HAP-1 (cell line): ENCODE data around the gene DCLRE1B.
"Not testable (repeated sequence)": the region's sequence is repeated elsewhere in the genome, so short reads cannot be mapped to it uniquely, and the experiment has no call there.

Experiments
- DNase-seq, 2 experiments: peaks; one replicate each; pipeline ENCODE4 v3.0.0-alpha.2; 2016 to 2020; ENCODE audit warnings: low spot score in 2 of 2
- H3K27me3 ChIP-seq: fragments of 250-450 bp; sonication (Bioruptor Pico); 2 replicates; pipeline ENCODE4 v1.5.1; 2020; ENCODE audit warnings: low read depth, mild to moderate bottlenecking, moderate library complexity
- H3K36me3 ChIP-seq: fragments of 250-450 bp; sonication (Bioruptor Pico); replicated peaks from 2 replicates; pipeline ENCODE4 v1.5.1; 2020; ENCODE audit warnings: mild to moderate bottlenecking
- H3K4me1 ChIP-seq: fragments of 250-450 bp; sonication (Bioruptor Pico); 2 replicates; pipeline ENCODE4 v1.5.1; 2020; ENCODE audit warnings: mild to moderate bottlenecking
- H3K4me3 ChIP-seq: fragments of 250-450 bp; sonication (Bioruptor Pico); 2 replicates; pipeline ENCODE4 v1.5.1; 2020; ENCODE audit warnings: mild to moderate bottlenecking, moderate library complexity
- H3K9me3 ChIP-seq: fragments of 250-450 bp; sonication (Bioruptor Pico); 2 replicates; pipeline ENCODE4 v1.5.1; 2020; ENCODE audit warnings: mild to moderate bottlenecking, moderate library complexity
- in situ Hi-C: fragments of 300-500 bp; cut with MboI; formaldehyde crosslinking; loops from 3 replicates; pipeline ENCODE4 v1.14.3; 2020; ENCODE audit warnings: low sequenced_read_pairs, inconsistent platforms, mixed read lengths

Gene DCLRE1B

GRCh38 chr1:113940365-113941244, 35.5 kb downstream of the DCLRE1B start:
- Histone ChIP-seq H3K36me3 (peaks cover 22% of the 10 kb centered on the region), H3K4me1 (peaks cover 8% of the 10 kb centered on the region; the same call in 1 of the 2 replicates), H3K9me3 (no peaks in the 10 kb centered on the region), H3K4me3 (no peak overlapping the region), H3K27me3 (no peaks in the 10 kb centered on the region)
- DNase-seq: no peak
- in situ Hi-C loops: no loop called here

GRCh38 chr1:113941245-113941559, 36.1 kb downstream of the DCLRE1B start:
- Histone ChIP-seq H3K4me1 (peaks cover 8% of the 10 kb centered on the region; the same call in 1 of the 2 replicates), H3K27me3 (no peaks in the 10 kb centered on the region), H3K9me3 (no peaks in the 10 kb centered on the region), H3K4me3 (no peak overlapping the region), H3K36me3 (peaks cover 22% of the 10 kb centered on the region)
- no peak for DNase-seq
- in situ Hi-C loops: no loop called here

GRCh38 chr1:113942527-113942926, 37.4 kb downstream of the DCLRE1B start:
- in situ Hi-C loops: no loop called here
- H3K36me3 ChIP-seq: peaks cover 22% of the 10 kb centered on the region
- H3K27me3 ChIP-seq: no peaks in the 10 kb centered on the region
- no peaks in the 10 kb centered on the region; the same call in 1 of the 2 replicates for H3K4me1 ChIP-seq
- H3K4me3 ChIP-seq: no peak overlapping the region
- DNase-seq: no peak
- H3K9me3 ChIP-seq: no peaks in the 10 kb centered on the region

GRCh38 chr1:113943028-113943811, 38.1 kb downstream of the DCLRE1B start:
- no peak for DNase-seq
- in situ Hi-C loops: no loop called here
- no peaks in the 10 kb centered on the region for H3K27me3 ChIP-seq
- H3K36me3 ChIP-seq: peaks cover 22% of the 10 kb centered on the region
- H3K9me3 ChIP-seq: no peaks in the 10 kb centered on the region
- no peaks in the 10 kb centered on the region for H3K4me1 ChIP-seq
- no peak overlapping the region for H3K4me3 ChIP-seq

GRCh38 chr1:113945329-113945728, 40.2 kb downstream of the DCLRE1B start:
- Histone ChIP-seq H3K36me3 (peaks cover 21% of the 10 kb centered on the region), H3K4me3 (no peak overlapping the region), H3K9me3 (no peaks in the 10 kb centered on the region), H3K27me3 (no peaks in the 10 kb centered on the region), H3K4me1 (no peaks in the 10 kb centered on the region)
- in situ Hi-C loops: no loop called here
- no peak for DNase-seq

- DNase-seq: no peak
- H3K36me3 ChIP-seq: peaks cover 13% of the 10 kb centered on the region
- H3K4me3 ChIP-seq: no peak overlapping the region
- in situ Hi-C loops: no loop called here
- H3K9me3 ChIP-seq: no peaks in the 10 kb centered on the region
- no peaks in the 10 kb centered on the region for H3K4me1 ChIP-seq
- no peaks in the 10 kb centered on the region for H3K27me3 ChIP-seq
Measured at GRCh38 chr1:113946112-113946511, 41.0 kb downstream of the DCLRE1B start.

GRCh38 chr1:113946678-113947387, 41.7 kb downstream of the DCLRE1B start:
- H3K4me3 ChIP-seq: no peak overlapping the region
- no peaks in the 10 kb centered on the region for H3K4me1 ChIP-seq
- no peak for DNase-seq
- peaks cover 10% of the 10 kb centered on the region for H3K36me3 ChIP-seq
- H3K9me3 ChIP-seq: no peaks in the 10 kb centered on the region
- H3K27me3 ChIP-seq: no peaks in the 10 kb centered on the region
- in situ Hi-C loops: no loop called here

GRCh38 chr1:113947388-113948107, 42.4 kb downstream of the DCLRE1B start:
- Histone ChIP-seq H3K4me1 (no peaks in the 10 kb centered on the region), H3K9me3 (no peaks in the 10 kb centered on the region), H3K27me3 (no peaks in the 10 kb centered on the region), H3K4me3 (no peak overlapping the region), H3K36me3 (peaks cover 5% of the 10 kb centered on the region; the same call in 1 of the 2 replicates)
- DNase-seq: no peak
- in situ Hi-C loops: no loop called here

GRCh38 chr1:113948151-113948550, 43.0 kb downstream of the DCLRE1B start:
- in situ Hi-C loops, H3K27me3 ChIP-seq, H3K9me3 ChIP-seq, H3K36me3 ChIP-seq, H3K4me3 ChIP-seq, H3K4me1 ChIP-seq, DNase-seq: not testable (repeated sequence)

- Histone ChIP-seq H3K27me3 (no peaks in the 10 kb centered on the region), H3K4me3 (no peak overlapping the region), H3K4me1 (no peaks in the 10 kb centered on the region), H3K9me3 (no peaks in the 10 kb centered on the region), H3K36me3 (no peaks in the 10 kb centered on the region; the same call in 1 of the 2 replicates)
- DNase-seq: no peak
- in situ Hi-C loops: no loop called here
Measured at GRCh38 chr1:113949007-113949406, 43.9 kb downstream of the DCLRE1B start.

- no peaks in the 10 kb centered on the region for H3K27me3 ChIP-seq
- H3K4me1 ChIP-seq: no peaks in the 10 kb centered on the region
- in situ Hi-C loops: loop anchor here (25.0 kb wide), 1 partner anchor 461 kb away; no protein-coding TSS in a partner anchor
- DNase-seq: no peak
- H3K4me3 ChIP-seq: no peak overlapping the region
- H3K9me3 ChIP-seq: no peaks in the 10 kb centered on the region
- H3K36me3 ChIP-seq: peaks cover 14% of the 10 kb centered on the region
Measured at GRCh38 chr1:113950908-113951307, 45.8 kb downstream of the DCLRE1B start.

- no peak overlapping the region for H3K4me3 ChIP-seq
- no peaks in the 10 kb centered on the region for H3K4me1 ChIP-seq
- in situ Hi-C loops: loop anchor here (25.0 kb wide), 1 partner anchor 461 kb away; no protein-coding TSS in a partner anchor
- no peak for DNase-seq
- peaks cover 19% of the 10 kb centered on the region for H3K36me3 ChIP-seq
- no peaks in the 10 kb centered on the region for H3K27me3 ChIP-seq
- H3K9me3 ChIP-seq: no peaks in the 10 kb centered on the region
Measured at GRCh38 chr1:113951719-113952118, 46.6 kb downstream of the DCLRE1B start.

GRCh38 chr1:113957984-113958383, 52.9 kb downstream of the DCLRE1B start:
- in situ Hi-C loops: loop anchor here (25.0 kb wide), 1 partner anchor 454 kb away; no protein-coding TSS in a partner anchor
- no peaks in the 10 kb centered on the region for H3K27me3 ChIP-seq
- no peak overlapping the region for H3K4me3 ChIP-seq
- peaks cover 42% of the 10 kb centered on the region for H3K36me3 ChIP-seq
- H3K4me1 ChIP-seq: no peaks in the 10 kb centered on the region
- no peaks in the 10 kb centered on the region for H3K9me3 ChIP-seq
- DNase-seq: no peak
